HG02759 (cell line): ENCODE data around the gene RLF.

Experiments
- ATAC-seq: cut with Tn5 transposase; IDR thresholded peaks from one replicate; pipeline ENCODE4 v1.9.1; 2021; ENCODE audit warnings: mild to moderate bottlenecking, moderate library complexity; ENCODE audit not compliant: unreplicated experiment

The RLF gene

DNA sequence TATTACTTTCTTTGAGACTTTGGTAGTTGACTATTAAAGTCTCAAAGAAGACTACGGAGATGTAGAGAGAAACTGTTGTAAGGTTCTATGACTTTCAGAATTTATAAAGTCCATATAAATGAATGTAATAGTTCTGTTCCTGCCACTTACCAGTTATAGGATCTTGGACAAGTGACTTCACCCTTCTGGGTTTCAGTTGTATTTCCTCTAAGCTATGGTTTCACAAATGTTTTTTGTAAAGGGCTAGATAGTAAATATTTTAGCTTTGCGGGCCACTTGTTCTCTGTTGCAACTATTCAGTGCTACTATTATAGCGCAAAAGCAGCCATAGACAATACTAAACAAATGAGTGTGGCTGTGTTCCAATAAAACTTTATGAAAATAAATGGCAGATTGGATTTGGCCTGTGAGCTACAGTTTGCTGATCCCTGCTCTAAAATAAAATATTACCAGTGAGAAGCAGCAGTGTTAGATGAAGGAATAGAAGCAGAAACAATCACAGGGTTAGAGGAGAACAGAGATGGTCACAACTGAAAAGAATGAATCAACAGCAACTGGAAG lies 111.5 kb downstream of the RLF start:
- no peak for ATAC-seq

DNA sequence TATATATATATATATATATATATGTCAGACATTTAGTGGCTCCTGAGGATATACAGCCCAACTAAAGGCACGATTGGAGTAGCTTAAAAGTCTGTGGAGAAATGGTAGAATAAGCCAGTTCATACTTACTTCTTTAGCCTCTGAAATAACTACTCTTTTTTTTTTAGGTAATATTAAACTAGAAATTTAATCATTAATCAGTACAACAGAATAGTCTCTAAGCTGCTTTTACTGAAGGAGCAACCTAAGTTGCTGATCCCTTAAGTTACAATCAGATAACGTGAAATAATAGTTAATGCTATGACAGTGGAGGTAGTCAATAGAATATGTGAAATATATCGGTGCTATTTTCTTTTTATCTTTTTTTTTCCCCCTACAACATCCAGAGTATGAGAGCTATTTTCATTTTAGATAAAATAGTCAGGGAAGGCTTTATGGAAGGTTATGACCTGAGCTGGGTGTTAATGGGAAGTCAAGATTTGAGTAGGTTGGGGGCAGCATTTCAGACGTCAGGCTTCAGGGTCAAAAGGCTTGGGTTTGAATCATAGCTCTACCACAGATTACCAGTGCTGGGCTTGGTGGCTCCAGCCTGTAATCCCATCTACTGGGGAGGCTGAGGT lies 112.5 kb downstream of the RLF start:
- no peak for ATAC-seq

DNA sequence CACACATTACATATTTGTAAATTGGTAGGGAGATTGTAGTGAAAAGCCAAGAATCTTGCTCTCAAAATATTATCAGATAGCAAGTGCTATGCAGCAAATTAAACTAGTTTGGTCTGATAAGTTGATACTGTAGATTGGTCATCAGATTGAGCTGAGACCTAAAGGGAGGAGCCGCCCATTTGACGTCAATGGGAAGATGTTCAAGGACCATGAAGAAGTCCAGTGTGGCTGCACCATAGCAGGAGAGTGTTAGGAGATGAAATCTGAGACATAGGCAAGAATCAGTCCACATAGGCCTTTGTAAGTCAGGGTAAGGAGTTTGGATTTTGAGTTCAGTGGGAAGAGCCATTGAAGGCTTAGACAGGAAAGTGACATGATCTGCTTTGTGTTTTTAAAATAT lies 113.1 kb downstream of the RLF start:
- ATAC-seq, result no peak

DNA sequence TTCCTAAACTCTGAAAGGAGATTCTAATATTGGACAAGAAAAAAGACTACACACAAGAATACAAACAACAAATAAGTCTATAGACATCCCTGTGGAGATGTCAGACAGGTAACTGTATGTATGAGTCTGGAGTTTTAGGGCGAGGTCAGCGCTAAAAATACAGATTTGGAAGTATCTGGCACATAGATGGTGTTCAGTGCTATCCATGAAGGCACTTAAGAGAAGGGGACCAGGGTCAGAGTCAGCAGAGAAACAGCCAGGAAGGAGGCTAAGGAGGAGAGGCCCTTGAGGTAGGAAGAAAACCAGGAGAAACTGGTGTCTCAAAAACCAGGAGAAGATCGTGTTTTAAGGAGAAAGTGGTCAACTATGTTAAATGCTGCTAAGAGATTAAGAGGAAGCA lies 114.9 kb downstream of the RLF start:
- no peak for ATAC-seq

DNA sequence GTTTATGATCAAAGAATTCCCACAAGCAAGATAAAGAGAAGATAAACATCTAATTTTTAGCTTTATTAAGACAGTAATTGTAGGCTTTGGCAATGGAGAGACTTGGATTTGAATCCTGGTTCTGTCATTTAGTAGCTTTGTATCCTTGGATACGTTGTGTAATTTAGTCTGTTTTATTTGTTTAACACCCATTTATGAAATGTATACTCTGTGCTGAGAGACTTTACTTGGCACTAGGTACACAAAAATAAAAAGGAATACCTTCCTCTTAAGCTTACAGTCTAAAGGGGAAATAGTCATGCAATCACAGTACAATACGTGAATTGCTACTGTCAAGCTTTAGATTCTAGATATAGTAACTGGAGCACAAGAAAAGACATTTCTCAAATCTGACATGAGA lies 120.7 kb downstream of the RLF start:
- no peak for ATAC-seq
